ENCODE measurements around the gene AVL9.

GRCh38 chr7:32524631-32525030 is 29.3 kb downstream of the AVL9 start:
- no peak for TF ChIP-seq CTCF (IDR thresholded peaks at IDR 0.05)
- no peak for TF ChIP-seq POLR2AphosphoS5 (IDR thresholded peaks at IDR 0.05)
